Kidney tubule cell (primary cell): ENCODE measurements around the gene CA5A.
"Not testable (repeated sequence)": the region's sequence is repeated elsewhere in the genome, so short reads cannot be mapped to it uniquely, and the experiment has no call there.

ENCODE experiments used
- DNase-seq: peaks from one replicate; pipeline ENCODE4 v3.0.0-alpha.2; 2018; ENCODE audit warnings: low spot score

CA5A gene

DNA sequence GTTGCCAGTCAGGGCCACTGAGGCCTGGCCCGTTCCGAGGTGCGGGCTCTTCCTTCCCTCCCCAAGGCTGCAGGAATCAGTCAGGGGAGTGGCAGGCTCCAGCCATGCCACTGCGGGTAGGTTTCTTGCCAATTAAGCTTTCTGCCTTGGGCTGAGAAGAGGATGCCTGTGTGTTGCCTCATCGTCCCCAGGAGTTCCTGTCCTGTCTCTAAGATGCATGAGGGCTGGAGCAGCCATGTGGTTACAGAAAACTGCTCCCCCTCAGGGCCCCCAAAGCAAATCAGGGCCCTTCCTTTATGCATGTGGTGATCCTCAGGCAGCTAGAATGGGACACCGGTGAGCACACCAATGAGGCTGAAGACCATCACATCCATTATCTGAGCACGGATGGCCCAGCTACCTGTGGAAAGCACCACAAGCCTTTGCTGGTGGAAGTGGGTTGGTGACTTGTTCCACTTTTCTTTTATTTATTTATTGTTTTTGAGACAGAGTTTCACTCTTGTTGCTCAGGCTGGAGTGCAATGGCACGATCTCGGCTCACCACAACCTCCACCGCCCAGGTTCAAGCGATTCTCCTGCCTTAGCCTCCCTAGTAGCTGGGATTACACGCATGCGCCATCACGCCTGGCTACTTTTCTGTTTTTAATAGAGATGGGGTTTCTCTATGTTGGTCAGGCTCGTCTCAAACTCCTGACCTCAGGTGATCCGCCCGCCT is 40.0 kb downstream of the CA5A start:
- not testable (repeated sequence) for DNase-seq

- no peak for DNase-seq
Measured at GRCh38 chr16:87895641-87896141, 40.6 kb downstream of the CA5A start.

- DNase-seq: not testable (repeated sequence)
Measured at GRCh38 chr16:87894005-87894404, 42.3 kb downstream of the CA5A start.

GRCh38 chr16:87891764-87892163 is 44.6 kb downstream of the CA5A start:
- no peak for DNase-seq

DNA sequence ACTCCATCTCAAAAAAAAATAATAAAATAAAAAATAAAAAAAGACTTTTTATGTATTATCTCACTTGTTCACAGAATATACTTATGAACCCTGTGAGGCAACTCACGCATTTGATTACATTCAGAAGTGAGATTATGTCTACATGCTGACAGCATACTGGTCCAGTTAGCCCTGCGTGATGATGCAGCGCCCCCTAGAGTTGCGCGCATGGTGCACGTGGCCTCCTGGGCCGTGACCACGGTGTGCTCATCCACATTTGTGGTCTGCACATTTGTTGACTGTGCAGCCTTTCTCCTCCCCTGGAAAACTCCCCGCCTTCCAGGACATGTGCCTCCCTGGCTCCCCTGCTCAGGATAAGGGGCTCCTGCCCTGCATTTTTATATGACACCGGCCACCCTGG is 46.6 kb downstream of the CA5A start:
- DNase-seq: not testable (repeated sequence)

GRCh38 chr16:87888346-87888745 is 48.0 kb downstream of the CA5A start:
- DNase-seq: not testable (repeated sequence)

DNA sequence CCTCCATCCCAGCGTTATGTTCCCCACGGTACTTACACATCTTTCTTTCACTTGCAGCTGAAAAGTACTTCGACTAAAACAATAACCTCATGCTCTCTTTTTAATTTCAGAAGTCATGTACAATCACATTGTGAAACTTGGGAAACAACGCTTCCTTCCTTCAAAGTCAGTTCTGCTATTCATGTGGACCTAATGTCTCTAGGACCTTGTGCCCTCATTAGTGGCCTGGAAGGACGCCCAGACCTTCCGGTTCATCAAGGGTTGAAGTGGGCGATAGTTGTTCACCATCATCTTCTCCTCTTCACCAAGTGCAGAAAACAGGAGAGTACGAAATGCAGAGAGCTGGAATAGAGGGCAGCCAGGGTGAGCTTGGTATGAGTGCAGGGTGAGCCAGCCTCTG is 48.4 kb downstream of the CA5A start:
- not testable (repeated sequence) for DNase-seq

- DNase-seq: not testable (repeated sequence)
Measured at GRCh38 chr16:87885371-87885967, 50.9 kb downstream of the CA5A start.

- DNase-seq: no peak
Measured at GRCh38 chr16:87882436-87883019, 53.8 kb downstream of the CA5A start.

DNA sequence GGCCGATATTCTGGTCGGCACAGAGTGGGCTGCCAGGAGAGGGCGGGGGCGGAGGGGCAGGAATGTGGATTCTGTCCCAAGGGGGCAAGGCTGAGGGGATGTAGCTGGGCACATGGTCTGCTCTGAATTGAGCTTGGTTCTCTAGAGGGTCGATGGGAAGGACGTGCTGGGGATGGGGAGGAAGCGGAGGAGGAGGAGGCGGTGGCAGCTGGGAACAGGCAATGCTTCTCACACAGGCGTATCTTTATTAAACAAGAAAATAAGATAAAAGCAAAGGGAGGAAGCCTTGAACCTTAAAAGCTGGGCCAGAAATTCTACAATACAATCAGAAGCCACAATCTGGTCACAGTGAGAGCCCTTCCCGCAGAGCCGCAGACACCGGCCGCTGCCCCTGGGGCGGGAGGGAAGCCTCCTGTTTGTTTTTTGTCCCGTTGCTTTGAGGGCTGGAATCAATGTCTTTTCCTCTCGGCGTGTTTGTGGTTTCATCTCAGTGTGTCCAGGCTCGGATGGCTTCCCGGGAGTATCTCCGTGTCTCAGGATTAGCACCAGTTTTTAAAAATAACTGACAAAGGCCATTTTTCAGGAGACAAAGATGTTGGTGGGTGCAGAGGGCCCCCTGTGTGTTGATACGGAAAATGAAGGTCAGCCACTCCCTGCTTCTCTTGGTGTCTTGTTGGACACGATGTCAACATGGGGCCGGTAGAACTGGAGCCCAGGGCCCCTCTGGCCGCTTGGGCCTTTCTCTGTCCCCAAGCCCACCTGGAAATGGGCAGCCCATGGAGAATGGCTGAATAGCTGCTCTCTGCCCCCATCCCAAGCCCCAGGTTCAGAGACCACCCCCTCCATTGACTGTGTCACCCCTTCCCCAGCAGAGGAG is 54.8 kb downstream of the CA5A start:
- no peak for DNase-seq

DNA sequence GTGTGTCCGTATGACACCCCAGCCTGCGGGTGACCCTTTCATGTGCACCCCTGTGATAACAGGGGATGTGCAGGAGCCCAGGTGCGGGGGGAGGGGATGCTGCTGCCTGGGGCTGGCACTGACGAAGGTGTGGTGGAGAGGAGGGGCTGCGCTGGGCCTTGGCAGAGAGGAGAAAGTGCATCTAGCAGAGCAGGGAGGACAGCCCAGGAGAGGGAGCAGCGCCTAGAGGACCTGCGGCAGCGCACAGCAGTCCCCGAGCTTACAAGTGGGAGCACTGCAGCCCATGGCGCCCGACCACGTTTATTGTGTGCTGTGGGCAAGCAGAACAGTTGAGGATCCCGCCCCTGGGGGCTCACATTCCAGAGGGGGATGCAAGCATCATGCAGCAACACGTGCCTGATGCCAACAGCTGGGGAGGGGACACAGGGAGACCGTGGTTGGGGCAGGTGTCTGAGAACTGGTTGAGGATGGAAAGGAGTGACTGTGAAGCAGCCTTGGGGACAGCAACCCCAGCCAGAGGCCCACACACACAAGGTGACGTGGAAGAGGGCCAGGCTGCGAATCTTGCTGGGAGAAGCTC is 56.1 kb downstream of the CA5A start:
- no peak for DNase-seq

- not testable (repeated sequence) for DNase-seq
Measured at GRCh38 chr16:87879411-87880013, 56.8 kb downstream of the CA5A start.

DNA sequence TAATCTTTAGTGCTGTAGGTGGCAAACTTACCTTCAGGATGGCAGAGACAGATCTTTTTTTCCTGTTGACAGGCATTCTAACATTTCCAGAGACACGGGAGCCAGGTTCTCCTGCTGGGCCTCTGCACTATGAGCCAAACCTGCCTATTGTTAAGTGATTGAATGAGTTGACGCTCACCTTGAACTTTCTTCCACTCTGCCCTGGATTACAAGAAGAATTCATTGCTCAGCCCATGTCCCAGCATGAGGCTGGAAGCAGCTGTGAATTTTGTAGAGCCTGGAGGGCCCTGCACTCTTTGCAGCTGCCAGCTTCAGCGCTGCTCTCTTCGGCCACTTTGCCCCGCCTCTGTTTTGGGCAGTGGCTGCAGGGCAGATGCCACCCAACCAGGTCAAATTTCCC is 57.6 kb downstream of the CA5A start:
- DNase-seq: no peak

GRCh38 chr16:87877942-87878507 is 58.3 kb downstream of the CA5A start:
- DNase-seq: no peak

DNA sequence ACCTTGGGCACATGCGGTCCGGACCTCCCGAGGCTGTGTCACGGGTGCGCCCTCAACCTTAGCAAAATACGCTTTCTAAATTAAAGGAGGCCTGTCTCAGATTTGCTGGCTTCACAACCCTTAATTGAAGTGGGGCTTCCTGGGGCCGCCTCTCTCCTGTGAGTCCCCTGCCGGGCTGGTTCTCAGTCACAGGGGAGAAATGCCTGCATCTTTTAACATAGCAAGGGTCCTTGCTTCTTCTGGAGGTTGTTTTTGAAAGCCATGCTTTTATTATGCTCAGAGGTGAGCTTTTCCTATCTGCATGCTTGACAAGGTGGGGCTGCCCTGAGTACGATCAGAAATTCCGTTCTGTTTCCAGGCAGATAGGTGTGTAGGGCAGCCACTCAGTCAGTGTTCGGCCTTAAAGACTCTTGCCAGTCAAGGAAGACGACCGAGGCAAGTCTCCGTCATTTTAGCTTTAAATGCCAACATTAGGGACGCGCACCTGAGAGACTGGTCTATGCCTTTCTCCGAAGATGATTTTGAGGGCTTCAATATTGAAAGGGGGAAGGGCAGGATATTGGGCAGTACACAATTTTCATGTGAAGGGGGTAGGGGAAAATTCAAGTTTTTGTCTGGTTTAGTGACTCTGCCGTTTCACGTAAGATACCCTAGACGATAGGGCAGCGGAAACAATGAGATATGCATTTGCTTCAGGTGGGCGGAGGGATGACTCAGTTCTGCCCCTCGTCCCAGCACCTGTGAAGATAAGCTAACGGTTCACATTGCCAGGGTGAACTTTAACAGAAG is 61.5 kb downstream of the CA5A start:
- DNase-seq: no peak

- DNase-seq: peak; percentile 86
Measured at GRCh38 chr16:87870418-87871291, 65.7 kb downstream of the CA5A start.

DNA sequence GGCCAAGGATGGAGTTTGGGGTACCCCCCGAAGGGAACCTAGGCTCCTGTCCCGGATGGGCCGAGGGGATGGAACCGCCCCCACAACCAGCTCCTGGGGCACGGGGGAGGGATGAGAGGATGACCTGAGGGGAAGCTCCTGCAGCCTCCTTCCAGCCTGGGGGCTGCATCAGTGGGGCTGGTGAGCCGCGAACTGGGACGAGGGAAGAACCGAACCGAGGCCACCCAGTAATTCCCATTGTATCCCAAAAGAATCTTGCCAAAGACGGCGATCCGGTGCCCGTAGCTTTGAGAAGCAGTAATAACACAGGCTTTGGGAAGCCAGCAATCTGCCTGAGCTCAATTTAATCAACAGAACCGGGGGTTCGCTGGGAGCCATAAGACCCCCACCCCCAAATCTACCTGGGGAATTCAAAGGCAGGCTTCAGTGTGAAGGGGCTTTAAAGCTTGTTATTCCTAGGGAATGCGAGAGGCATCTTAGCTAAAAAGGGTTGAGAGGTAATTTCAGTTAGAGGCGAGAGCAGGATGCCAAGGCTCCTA is 66.4 kb downstream of the CA5A start:
- not testable (repeated sequence) for DNase-seq

DNA sequence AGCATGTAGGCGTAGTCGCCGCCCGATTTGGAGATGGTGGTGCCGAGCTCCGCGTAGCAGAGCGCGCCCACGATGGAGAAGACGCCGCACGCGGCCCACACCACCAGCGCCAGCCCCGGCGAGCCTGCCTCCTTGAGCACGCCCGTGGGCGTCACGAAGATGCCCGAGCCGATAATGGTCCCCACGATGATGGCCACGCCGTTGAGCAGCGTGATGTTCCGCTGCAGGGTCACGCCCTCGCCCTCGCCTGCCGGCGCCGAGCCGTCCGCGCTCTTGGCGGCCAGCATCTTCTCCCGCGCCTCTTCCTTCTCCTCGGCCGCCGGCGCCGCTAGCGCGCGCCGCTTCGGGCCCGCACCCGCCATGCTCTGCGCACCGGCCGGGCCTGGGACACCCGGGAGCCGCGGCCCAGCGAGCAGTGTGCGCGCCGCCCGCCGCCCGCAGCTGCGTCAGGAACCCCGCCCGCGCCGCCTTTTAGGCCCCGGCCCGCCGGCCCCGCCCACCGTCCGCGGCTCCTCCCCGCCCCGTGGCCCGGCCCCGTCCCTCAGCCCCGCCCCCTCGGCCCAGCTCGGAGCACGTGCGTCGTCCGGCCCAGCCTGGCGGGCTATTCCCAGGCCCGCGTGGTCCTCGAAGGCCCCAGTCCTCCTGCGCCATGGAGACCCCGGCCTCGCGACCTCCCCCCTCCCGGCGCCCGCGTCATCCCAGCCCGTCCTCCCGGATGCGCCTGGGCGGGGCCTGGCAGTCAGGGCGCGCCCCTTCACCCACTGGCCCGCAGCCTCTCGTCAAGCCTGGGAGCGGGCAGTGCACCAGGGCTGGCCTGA is 67.1 kb downstream of the CA5A start, which contains the start of gene SLC7A5:
TSS of gene SLC7A5 (minus strand) at position 447 of the 818 bp plus-strand sequence. CDS start at position 362, 85 bp downstream.
- peak; percentile 74 for DNase-seq
